A549 (cell line): ENCODE data around the gene DYRK2. TPM values are rescaled to one million over a fixed set of nuclear protein-coding genes. Genes with fewer than 3 reads are reported as not detected.

ENCODE experiments used
- ATAC-seq, 2 experiments: fragments of 200-7000 bp in 1 of 2; fragments of >200 bp in 1 of 2; cut with Nextera tagmentation in 1 of 2; cut with Tn5 transposase in 1 of 2; 3 replicates each; pipeline versions ENCODE4 v1.8.0 to v1.9.1; 2018 to 2020; ENCODE audit warnings: mild to moderate bottlenecking in 1 of 2, moderate library complexity in 1 of 2
- CTCF ChIA-PET: fragments of 300-600 bp; sonication (Branson Sonifier 250); formaldehyde crosslinking; extraction: SDS; loops from one replicate; lab custom pipeline; 2021; ENCODE audit warnings: antibody characterized with exemption, inconsistent platforms; lab: Yijun Ruan, JAX
- POLR2A ChIA-PET: fragments of 350-600 bp; formaldehyde crosslinking; extraction: SDS; loops from one replicate; lab custom pipeline; 2021; ENCODE audit warnings: antibody characterized with exemption, inconsistent platforms; lab: Yijun Ruan, JAX
- DNase-seq, 2 experiments: peaks; one replicate each; pipeline versions ENCODE4 v3.0.0 to v3.0.0-alpha.2; 2011 to 2016; ENCODE audit warnings: low read depth in 1 of 2, low spot score in 1 of 2
- FAIRE-seq: peaks from 2 replicates; lab custom pipeline; 2011; peaks lifted over from hg19 to GRCh38; lab: Jason Lieb, UNC
- H3K27ac ChIP-seq, 2 experiments: fragments of >200 bp; sonication (Bioruptor Twin); formaldehyde crosslinking; 3 replicates each; pipeline ENCODE4 v1.5.1; 2016 to 2017
- H3K4me1 ChIP-seq: fragments of >200 bp; sonication (Bioruptor Twin); formaldehyde crosslinking; 3 replicates; pipeline ENCODE4 v1.6.1; 2016
- H3K4me2 ChIP-seq: fragments of >200 bp; sonication (Bioruptor Twin); formaldehyde crosslinking; 3 replicates; pipeline ENCODE4 v1.6.1; 2016
- H3K4me3 ChIP-seq: fragments of >200 bp; sonication (Bioruptor Twin); formaldehyde crosslinking; 3 replicates; pipeline ENCODE4 v1.5.1; 2016
- H3K9me3 ChIP-seq: fragments of >200 bp; sonication (Bioruptor Twin); formaldehyde crosslinking; 3 replicates; pipeline ENCODE4 v1.6.1; 2016
- ELK1 ChIP-seq: fragments of 150-350 bp; IDR thresholded peaks from 2 replicates; pipeline ENCODE4 v1.6.1; 2014; ENCODE audit warnings: low read depth, mild to moderate bottlenecking, low read length
- FOXS1 ChIP-seq: fragments of 250-450 bp; sonication (Bioruptor Pico); IDR thresholded peaks from 2 replicates; pipeline ENCODE4 v1.5.0; 2020; ENCODE audit warnings: mild to moderate bottlenecking, moderate library complexity
- HDAC2 ChIP-seq: fragments of 200-600 bp; sonication (generic); IDR thresholded peaks from 2 replicates; pipeline ENCODE4 v1.6.1; 2016
- HOXA7 ChIP-seq: fragments of 250-450 bp; sonication (Bioruptor Pico); IDR thresholded peaks from 2 replicates; pipeline ENCODE4 v1.5.0; 2020; ENCODE audit warnings: mild to moderate bottlenecking, moderate library complexity
- HOXB13 ChIP-seq: fragments of 250-450 bp; sonication (Bioruptor Pico); IDR thresholded peaks from 2 replicates; pipeline ENCODE4 v1.5.0; 2020; ENCODE audit warnings: low read depth, mild to moderate bottlenecking, moderate library complexity
- MAX ChIP-seq: IDR thresholded peaks from 2 replicates; pipeline ENCODE4 v1.6.1; 2012
- NPAS2 ChIP-seq: fragments of 250-450 bp; sonication (Bioruptor Pico); IDR thresholded peaks from 2 replicates; pipeline ENCODE4 v1.8.0; 2022; ENCODE audit warnings: mild to moderate bottlenecking, moderate library complexity, borderline replicate concordance
- PBX3 ChIP-seq: IDR thresholded peaks from 2 replicates; pipeline ENCODE4 v1.6.1; 2012
- RCOR1 ChIP-seq: fragments of 150-350 bp; IDR thresholded peaks from 2 replicates; pipeline ENCODE4 v1.6.1; 2014; ENCODE audit warnings: antibody characterized with exemption, low read length, low read depth
- TP53 ChIP-seq: fragments of 250-450 bp; sonication (Bioruptor Pico); IDR thresholded peaks from 2 replicates; pipeline ENCODE4 v1.5.0; 2021; ENCODE audit warnings: mild to moderate bottlenecking, moderate library complexity
- WGBS: methylation state at CpG from one replicate; pipeline ENCODE4 v1.1.6; 2017; ENCODE audit errors: missing lambda C conversion rate; 5-methylcytosine and 5-hydroxymethylcytosine counted together
- polyA plus RNA-seq, 4 experiments: library from polyadenylated mRNA; depleted of rRNA in 3 of 4; stranded (reverse); fragments of >200 nt; fragmentation: RNase III in 1 of 4; extraction: RNeasy Plus Mini Kit Qiagen cat#74134 plus additional on column Dnase treatment in 1 of 4; gene quantifications; 2 replicates in 3 of 4; 3 replicates in 1 of 4; pipeline ENCODE4 v1.2.3, GENCODE V29; 2011 to 2017
- TF ChIP-seq, protein P1 (sequence below): fragments of 200-600 bp; sonication (generic); IDR thresholded peaks from 2 replicates; pipeline ENCODE4 v1.6.1; 2016; ENCODE audit warnings: antibody characterized with exemption, mild to moderate bottlenecking, moderate library complexity
- TF ChIP-seq, protein P2 (sequence below): fragments of 250-450 bp; sonication (Bioruptor Pico); IDR thresholded peaks from 2 replicates; pipeline ENCODE4 v1.5.0; 2020; ENCODE audit warnings: low read depth, mild to moderate bottlenecking, moderate library complexity
- TF ChIP-seq, protein P3 (sequence below): fragments of >200 bp; sonication (Bioruptor Twin); formaldehyde crosslinking; IDR thresholded peaks from 3 replicates; pipeline ENCODE4 v1.5.1; 2016

DYRK2 gene
- polyA plus RNA-seq, 2 of the 4 experiments (the other 2 are of a cell fraction) = 9.1 to 17.2 TPM

- TF ChIP-seq FOXS1 (CRISPR knock-in tag) (no peak), HDAC2 (no peak), MAX (no peak), HOXA7 (CRISPR knock-in tag) (no peak), ELK1 (no peak; the same call in 1 of the 2 replicates), NPAS2 (CRISPR knock-in tag) (no peak), RCOR1 (no peak), TP53 (CRISPR knock-in tag) (no peak)
- TF ChIP-seq, protein P1, sequence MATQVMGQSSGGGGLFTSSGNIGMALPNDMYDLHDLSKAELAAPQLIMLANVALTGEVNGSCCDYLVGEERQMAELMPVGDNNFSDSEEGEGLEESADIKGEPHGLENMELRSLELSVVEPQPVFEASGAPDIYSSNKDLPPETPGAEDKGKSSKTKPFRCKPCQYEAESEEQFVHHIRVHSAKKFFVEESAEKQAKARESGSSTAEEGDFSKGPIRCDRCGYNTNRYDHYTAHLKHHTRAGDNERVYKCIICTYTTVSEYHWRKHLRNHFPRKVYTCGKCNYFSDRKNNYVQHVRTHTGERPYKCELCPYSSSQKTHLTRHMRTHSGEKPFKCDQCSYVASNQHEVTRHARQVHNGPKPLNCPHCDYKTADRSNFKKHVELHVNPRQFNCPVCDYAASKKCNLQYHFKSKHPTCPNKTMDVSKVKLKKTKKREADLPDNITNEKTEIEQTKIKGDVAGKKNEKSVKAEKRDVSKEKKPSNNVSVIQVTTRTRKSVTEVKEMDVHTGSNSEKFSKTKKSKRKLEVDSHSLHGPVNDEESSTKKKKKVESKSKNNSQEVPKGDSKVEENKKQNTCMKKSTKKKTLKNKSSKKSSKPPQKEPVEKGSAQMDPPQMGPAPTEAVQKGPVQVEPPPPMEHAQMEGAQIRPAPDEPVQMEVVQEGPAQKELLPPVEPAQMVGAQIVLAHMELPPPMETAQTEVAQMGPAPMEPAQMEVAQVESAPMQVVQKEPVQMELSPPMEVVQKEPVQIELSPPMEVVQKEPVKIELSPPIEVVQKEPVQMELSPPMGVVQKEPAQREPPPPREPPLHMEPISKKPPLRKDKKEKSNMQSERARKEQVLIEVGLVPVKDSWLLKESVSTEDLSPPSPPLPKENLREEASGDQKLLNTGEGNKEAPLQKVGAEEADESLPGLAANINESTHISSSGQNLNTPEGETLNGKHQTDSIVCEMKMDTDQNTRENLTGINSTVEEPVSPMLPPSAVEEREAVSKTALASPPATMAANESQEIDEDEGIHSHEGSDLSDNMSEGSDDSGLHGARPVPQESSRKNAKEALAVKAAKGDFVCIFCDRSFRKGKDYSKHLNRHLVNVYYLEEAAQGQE = no peak
- TF ChIP-seq, protein P2, sequence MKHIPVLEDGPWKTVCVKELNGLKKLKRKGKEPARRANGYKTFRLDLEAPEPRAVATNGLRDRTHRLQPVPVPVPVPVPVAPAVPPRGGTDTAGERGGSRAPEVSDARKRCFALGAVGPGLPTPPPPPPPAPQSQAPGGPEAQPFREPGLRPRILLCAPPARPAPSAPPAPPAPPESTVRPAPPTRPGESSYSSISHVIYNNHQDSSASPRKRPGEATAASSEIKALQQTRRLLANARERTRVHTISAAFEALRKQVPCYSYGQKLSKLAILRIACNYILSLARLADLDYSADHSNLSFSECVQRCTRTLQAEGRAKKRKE (CRISPR knock-in tag) = no peak
- TF ChIP-seq, protein P3, sequence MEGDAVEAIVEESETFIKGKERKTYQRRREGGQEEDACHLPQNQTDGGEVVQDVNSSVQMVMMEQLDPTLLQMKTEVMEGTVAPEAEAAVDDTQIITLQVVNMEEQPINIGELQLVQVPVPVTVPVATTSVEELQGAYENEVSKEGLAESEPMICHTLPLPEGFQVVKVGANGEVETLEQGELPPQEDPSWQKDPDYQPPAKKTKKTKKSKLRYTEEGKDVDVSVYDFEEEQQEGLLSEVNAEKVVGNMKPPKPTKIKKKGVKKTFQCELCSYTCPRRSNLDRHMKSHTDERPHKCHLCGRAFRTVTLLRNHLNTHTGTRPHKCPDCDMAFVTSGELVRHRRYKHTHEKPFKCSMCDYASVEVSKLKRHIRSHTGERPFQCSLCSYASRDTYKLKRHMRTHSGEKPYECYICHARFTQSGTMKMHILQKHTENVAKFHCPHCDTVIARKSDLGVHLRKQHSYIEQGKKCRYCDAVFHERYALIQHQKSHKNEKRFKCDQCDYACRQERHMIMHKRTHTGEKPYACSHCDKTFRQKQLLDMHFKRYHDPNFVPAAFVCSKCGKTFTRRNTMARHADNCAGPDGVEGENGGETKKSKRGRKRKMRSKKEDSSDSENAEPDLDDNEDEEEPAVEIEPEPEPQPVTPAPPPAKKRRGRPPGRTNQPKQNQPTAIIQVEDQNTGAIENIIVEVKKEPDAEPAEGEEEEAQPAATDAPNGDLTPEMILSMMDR = no peak
- ChIA-PET POLR2A (no interaction called here), CTCF (interaction anchor here (1.2 kb wide), 1 partner anchor 21 kb away, joined by 3 read pairs; no protein-coding TSS in a partner anchor)
- no peak overlapping the region for H3K4me3 ChIP-seq
- peaks cover 10% of the 10 kb centered on the region; the same call in 2 of the 3 replicates for H3K9me3 ChIP-seq
- FAIRE-seq (no peak), DNase-seq (no peak), ATAC-seq (no peak)
- H3K4me1 ChIP-seq = no peaks in the 10 kb centered on the region
- no peak overlapping the region for H3K4me2 ChIP-seq
- no peak overlapping the region for H3K27ac ChIP-seq
- 89% methylated on average over 6 of the region's 6 CpGs for WGBS
These were observed 20.8 kb downstream of the DYRK2 start for GRCh38 chr12:67669217-67669933.

- ATAC-seq = no peak
- no peak for DNase-seq
- no peak for FAIRE-seq
- Histone ChIP-seq H3K4me1 (no peaks in the 10 kb centered on the region), H3K4me3 (no peak overlapping the region), H3K4me2 (no peak overlapping the region)
- POLR2A ChIA-PET = no interaction called here
- no peak for TF ChIP-seq NPAS2 (CRISPR knock-in tag)
- TF ChIP-seq PBX3 = no peak
- TF ChIP-seq HOXB13 (CRISPR knock-in tag) = no peak
- TF ChIP-seq, all 56 proteins: peak for 0
- CTCF ChIA-PET = interaction anchor here (0.6 kb wide), 1 partner anchor 9 kb away, joined by 3 read pairs; no protein-coding TSS in a partner anchor
- Histone ChIP-seq H3K9me3 (peaks cover 12% of the 10 kb centered on the region; the same call in 2 of the 3 replicates), H3K27ac (no peak overlapping the region)
- WGBS = 88% methylated on average over 4 of the region's 4 CpGs
These were observed 21.5 kb downstream of the DYRK2 start for GRCh38 chr12:67669934-67670631.
